ENCODE measurements around the gene AGK. TPM values are rescaled to one million over a fixed set of nuclear protein-coding genes. Genes with fewer than 3 reads are reported as not detected.

Gene AGK
- total RNA-seq, 1 experiment from 2014 or later, result 32.2 TPM

DNA sequence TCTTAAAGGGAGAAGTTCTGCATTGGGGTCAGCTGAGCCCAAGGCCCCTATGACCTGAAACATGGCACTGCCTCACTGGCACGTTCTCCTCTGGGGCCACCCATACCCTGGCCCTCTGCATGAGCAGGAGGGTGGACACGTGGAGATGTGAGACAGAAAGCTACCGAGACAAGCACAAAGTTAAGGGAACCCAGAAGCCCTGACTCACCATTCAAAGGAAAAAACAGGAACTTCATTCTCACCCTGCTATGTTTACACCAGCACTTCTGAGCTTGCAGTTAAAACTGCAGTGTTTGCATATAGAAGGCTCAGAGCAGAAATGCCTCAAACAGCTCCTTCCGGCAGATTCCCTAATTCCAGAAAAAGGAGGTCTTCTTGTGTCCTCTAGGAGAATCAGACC lies 109.0 kb downstream of the AGK start:
- ATAC-seq (no peak), DNase-seq (ENCODE audit: low spot score) (no peak)
- no peak for TF ChIP-seq ZNF416 (CRISPR knock-in tag; IDR thresholded peaks at IDR 0.05)
- TF ChIP-seq, protein P1, sequence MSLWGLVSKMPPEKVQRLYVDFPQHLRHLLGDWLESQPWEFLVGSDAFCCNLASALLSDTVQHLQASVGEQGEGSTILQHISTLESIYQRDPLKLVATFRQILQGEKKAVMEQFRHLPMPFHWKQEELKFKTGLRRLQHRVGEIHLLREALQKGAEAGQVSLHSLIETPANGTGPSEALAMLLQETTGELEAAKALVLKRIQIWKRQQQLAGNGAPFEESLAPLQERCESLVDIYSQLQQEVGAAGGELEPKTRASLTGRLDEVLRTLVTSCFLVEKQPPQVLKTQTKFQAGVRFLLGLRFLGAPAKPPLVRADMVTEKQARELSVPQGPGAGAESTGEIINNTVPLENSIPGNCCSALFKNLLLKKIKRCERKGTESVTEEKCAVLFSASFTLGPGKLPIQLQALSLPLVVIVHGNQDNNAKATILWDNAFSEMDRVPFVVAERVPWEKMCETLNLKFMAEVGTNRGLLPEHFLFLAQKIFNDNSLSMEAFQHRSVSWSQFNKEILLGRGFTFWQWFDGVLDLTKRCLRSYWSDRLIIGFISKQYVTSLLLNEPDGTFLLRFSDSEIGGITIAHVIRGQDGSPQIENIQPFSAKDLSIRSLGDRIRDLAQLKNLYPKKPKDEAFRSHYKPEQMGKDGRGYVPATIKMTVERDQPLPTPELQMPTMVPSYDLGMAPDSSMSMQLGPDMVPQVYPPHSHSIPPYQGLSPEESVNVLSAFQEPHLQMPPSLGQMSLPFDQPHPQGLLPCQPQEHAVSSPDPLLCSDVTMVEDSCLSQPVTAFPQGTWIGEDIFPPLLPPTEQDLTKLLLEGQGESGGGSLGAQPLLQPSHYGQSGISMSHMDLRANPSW (CRISPR knock-in tag; conservative IDR thresholded peaks at IDR 0.05; ENCODE audit: low read depth), result no peak
- no peak for TF ChIP-seq AR (CRISPR knock-in tag; IDR thresholded peaks at IDR 0.05)
- TF ChIP-seq IRF2 (CRISPR knock-in tag; IDR thresholded peaks at IDR 0.05; ENCODE audit: borderline replicate concordance, low read depth), result no peak
- TF ChIP-seq, protein P2, sequence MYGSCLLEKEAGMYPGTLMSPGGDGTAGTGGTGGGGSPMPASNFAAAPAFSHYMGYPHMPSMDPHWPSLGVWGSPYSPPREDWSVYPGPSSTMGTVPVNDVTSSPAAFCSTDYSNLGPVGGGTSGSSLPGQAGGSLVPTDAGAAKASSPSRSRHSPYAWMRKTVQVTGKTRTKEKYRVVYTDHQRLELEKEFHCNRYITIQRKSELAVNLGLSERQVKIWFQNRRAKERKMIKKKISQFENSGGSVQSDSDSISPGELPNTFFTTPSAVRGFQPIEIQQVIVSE (CRISPR knock-in tag; IDR thresholded peaks at IDR 0.05; ENCODE audit: borderline replicate concordance), result no peak
- TF ChIP-seq ETV6 (CRISPR knock-in tag; IDR thresholded peaks at IDR 0.05), result no peak
- no peak for TF ChIP-seq GABPB1 (CRISPR knock-in tag; IDR thresholded peaks at IDR 0.05)
- no peak for TF ChIP-seq GTF2I (CRISPR knock-in tag; conservative IDR thresholded peaks at IDR 0.05)
- no peak for TF ChIP-seq ZNF396 (CRISPR knock-in tag; IDR thresholded peaks at IDR 0.05; ENCODE audit: borderline replicate concordance)
- Mint-ChIP-seq H3K36me3 (peaks cover 28% of the 10 kb centered on the region), H3K4me3 (no peak overlapping the region), H3K27me3 (ENCODE audit: low read depth) (no peaks in the 10 kb centered on the region), H3K27ac (0 out of 2 replicates have a peak overlapping the region, but pooled peaks have one; percentile 12), H3K9me3 (no peaks in the 10 kb centered on the region), H3K4me1 (no peaks in the 10 kb centered on the region)
- CTCF ChIA-PET, result interaction anchor here (0.6 to 2.4 kb wide), 2 partner anchors 14 to 592 kb away, joined by 3 to 11 read pairs; no protein-coding TSS in a partner anchor
- POLR2A ChIA-PET, result no interaction called here

- H3K36me3 Mint-ChIP-seq, result peaks cover 35% of the 10 kb centered on the region
- DNase-seq (ENCODE audit: low spot score) (no peak), ATAC-seq (no peak)
- TF ChIP-seq ATF2 (CRISPR knock-in tag; IDR thresholded peaks at IDR 0.05; ENCODE audit: borderline replicate concordance, low read depth) (no peak), ELF4 (CRISPR knock-in tag; IDR thresholded peaks at IDR 0.05; ENCODE audit: low read depth) (no peak), USF2 (CRISPR knock-in tag; IDR thresholded peaks at IDR 0.05) (no peak)
- no peaks in the 10 kb centered on the region for H3K27me3 Mint-ChIP-seq (ENCODE audit: low read depth)
- no peaks in the 10 kb centered on the region for H3K4me1 Mint-ChIP-seq
- H3K9me3 Mint-ChIP-seq, result no peaks in the 10 kb centered on the region
- no peak overlapping the region for H3K27ac Mint-ChIP-seq
- no peak overlapping the region for H3K4me3 Mint-ChIP-seq
- POLR2A ChIA-PET, result interaction anchor here (0.6 kb wide), 2 partner anchors 296 to 848 kb away, joined by 3 to 4 read pairs; no protein-coding TSS in a partner anchor
- CTCF ChIA-PET, result interaction anchor here (1.4 kb wide), 1 partner anchor 11 kb away, joined by 3 read pairs; no protein-coding TSS in a partner anchor
Observed at GRCh38 chr7:141663081-141663849, 112.1 kb downstream of the AGK start.
